Measurements from ENCODE around the gene NFATC3. TPM values are rescaled to one million over a fixed set of nuclear protein-coding genes. Genes with fewer than 3 reads are reported as not detected.
A peak's percentile ranks its signal among the peaks of the same experiment; 100 is the strongest.

The NFATC3 gene
- total RNA-seq, 1 donor = 32.8 TPM

DNA sequence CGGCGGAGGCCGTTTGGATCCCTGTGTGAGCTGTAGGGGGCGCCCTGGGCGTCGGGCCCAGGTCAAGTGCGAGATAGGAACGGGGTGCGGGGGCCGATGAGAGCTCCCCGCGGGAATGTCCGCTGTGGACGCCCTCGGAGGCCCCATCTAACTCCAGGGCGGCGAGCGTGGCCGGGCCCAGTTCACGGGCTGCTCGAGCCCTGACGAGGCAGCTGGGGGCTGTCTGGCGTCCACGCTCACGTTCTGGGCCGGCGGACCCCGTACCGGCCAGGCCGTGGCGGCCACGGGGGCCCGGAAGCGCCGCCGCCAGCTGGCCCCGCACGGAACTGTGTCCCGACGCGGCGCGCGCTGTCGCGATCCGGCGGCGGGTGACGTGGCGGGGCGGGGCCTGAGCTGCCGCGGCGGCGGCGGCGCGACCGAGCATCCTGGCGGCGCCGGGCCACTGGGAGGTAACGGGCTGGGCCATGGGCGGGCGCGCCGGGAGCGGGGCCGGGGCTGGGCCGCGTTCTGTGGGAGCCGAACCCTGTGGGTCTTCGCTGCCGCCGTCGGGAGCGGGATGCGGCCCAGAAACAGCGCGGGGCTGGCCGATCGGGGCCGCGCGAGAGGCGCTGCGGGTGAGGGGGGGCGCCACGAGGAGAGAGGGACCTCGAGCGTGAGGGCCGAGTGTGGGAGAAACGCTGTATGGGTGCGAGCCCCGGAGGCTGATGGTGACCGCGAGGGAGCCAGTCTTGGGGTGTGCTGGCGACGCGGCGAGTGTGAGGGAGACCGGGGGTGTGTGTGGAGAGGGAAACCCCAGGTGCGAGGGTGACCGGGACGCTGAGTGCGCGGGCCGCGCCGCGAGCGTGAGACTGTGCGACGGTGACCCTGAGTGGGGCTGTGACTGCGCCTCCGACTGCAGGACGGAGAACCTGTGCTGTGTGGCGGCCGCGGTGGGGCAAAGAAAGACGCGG is 179.2 kb downstream of the NFATC3 start, which contains the start of gene SLC7A6:
Gene SLC7A6 (plus strand): TSS at position 399 of the 950 bp plus-strand sequence. CDS start 10,201 bp downstream, outside the sequence.
- TF ChIP-seq, protein P1, sequence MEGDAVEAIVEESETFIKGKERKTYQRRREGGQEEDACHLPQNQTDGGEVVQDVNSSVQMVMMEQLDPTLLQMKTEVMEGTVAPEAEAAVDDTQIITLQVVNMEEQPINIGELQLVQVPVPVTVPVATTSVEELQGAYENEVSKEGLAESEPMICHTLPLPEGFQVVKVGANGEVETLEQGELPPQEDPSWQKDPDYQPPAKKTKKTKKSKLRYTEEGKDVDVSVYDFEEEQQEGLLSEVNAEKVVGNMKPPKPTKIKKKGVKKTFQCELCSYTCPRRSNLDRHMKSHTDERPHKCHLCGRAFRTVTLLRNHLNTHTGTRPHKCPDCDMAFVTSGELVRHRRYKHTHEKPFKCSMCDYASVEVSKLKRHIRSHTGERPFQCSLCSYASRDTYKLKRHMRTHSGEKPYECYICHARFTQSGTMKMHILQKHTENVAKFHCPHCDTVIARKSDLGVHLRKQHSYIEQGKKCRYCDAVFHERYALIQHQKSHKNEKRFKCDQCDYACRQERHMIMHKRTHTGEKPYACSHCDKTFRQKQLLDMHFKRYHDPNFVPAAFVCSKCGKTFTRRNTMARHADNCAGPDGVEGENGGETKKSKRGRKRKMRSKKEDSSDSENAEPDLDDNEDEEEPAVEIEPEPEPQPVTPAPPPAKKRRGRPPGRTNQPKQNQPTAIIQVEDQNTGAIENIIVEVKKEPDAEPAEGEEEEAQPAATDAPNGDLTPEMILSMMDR (IDR thresholded peaks at IDR 0.05; ENCODE audit: insufficient read depth, low read depth, low read length) = peak; percentile 64
- DNase-seq (ENCODE audit: low read depth) = peak; percentile 75
- peak within 1 kb of the TSS; percentile 93 for H3K4me3 ChIP-seq (ENCODE audit: low read depth, low read length)

DNA sequence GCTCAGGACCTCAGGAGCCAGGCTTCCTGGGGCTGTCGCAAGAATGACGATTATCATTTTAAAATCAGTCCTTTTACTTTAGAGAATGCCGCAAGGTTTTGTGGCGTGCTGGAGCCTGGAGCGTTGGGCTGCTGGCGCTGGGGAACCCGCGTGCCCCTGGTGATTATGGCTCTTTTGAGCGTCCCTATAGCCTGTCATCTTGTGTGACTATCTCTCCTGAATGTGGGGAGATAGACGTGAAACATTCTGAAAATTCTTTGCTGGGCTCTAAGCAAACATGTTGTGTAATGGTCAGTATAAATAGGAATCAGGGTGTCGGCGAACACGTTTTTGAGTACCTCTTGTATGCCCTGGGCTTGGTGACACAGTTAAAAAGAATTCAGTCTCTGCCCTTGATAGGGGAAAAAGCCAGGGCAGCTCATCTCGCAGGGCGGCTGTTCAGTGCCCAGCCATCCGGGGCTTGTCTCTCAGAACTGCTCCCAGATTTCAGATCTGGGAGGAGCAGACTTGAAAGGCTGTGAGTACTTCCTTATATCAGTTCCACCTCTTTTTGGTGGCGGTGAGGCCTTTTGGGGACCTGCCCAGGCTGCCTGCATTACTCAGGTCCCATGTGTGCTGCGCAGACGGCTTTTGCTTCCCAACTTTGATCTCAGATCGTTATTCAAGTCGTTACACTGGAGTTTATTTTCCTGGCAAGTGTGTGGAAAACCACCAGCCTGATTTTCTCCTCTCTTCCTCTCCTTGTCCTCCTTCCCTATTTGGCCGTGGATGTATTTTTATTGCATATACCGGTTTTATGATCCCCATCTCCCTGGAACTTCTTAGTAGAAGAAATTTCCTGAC is 180.1 kb downstream of the NFATC3 start:
- peak overlapping the region; percentile 93 for H3K4me3 ChIP-seq (ENCODE audit: low read depth, low read length)
- DNase-seq (ENCODE audit: low read depth) = peak; percentile 82
- TF ChIP-seq, protein P1 (IDR thresholded peaks at IDR 0.05; ENCODE audit: insufficient read depth, low read depth, low read length) = no peak

DNA sequence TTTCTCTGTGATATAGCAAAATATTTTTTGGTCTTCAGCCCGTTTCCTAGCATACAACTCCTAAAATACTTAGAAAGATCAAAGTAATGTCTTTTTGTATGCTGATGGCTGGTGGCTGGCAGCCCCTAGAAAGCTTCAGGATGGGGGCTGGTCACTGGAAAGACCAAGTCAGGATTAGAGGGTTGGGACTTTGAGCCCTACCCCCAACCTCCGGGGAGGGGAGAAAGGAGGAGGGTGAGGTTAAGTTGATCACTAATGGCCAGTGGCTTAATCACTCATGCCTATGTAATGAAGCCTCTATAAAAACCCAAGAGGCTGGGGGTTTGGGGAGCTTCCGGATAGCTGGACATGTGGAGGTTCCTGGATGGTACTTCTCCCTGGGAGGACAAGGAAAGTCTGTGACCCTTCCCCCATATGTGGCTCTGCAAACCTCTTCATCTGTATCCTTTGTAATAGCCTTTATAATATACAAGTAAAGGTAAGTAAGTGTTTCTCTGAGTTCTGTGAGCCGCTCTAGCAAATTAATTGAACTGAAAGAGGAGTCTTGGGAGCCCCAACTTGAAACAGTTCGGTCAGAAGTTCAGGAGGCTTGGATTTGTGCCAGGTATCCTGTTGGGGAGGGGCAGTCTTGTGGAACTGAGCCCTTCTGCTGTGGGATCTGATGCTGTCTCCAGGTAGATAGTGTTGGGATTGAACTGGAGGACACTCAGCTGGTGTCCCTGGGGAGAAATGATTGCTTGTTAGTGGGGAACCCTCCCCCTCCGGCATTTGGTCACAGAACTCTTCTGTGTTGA is 182.6 kb downstream of the NFATC3 start:
- TF ChIP-seq, protein P1 (IDR thresholded peaks at IDR 0.05; ENCODE audit: insufficient read depth, low read depth, low read length) = no peak
- DNase-seq (ENCODE audit: low read depth) = no peak
- H3K4me3 ChIP-seq (ENCODE audit: low read depth, low read length) = no peak overlapping the region

DNA sequence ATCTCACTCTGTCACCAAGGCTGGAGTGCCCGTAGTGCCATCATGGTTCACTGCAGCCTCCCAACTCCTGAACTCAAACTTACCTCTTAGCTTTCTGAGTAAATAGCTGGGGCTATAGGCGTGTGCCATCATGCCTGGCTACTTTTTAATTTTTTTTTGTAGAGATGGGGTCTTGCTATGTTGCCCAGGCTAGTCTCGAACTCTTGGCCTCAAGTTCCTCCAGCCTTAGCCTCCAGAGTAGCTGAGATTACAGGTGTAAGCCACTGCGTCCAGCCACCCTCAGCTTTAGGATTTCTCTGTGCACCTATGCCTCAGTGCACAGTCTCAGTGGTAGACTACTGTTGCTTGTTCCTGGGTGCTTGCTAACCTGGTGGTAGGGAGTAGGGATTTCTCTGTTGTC is 184.6 kb downstream of the NFATC3 start:
- DNase-seq (ENCODE audit: low read depth) = no peak
- no peak overlapping the region for H3K4me3 ChIP-seq (ENCODE audit: low read depth, low read length)
- TF ChIP-seq, protein P1 (IDR thresholded peaks at IDR 0.05; ENCODE audit: insufficient read depth, low read depth, low read length) = no peak

DNA sequence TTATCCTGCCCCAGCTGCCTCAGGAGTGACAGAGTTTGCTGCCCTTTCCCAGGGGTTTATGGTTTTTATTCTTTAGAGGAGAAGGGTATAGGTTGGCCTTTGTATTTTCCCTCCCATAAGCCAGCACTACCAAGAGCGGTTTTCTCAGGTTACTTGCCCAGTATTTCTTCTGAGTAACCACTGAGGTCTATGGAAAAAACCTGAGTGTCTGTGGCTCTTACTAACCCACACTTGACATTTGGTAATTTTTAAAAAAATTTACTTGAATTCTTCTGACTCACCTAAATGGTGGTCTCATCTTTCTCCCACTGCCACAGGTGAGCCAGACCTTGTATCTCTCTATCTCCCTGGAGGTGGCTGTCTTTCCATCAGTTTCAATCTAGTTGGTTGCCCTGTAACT is 185.2 kb downstream of the NFATC3 start:
- no peak for DNase-seq (ENCODE audit: low read depth)
- TF ChIP-seq, protein P1 (IDR thresholded peaks at IDR 0.05; ENCODE audit: insufficient read depth, low read depth, low read length) = no peak
- no peak overlapping the region for H3K4me3 ChIP-seq (ENCODE audit: low read depth, low read length)
